Esophagus muscularis mucosa (tissue), 4 donors: Measurements from ENCODE around the gene PNMA8C.

Source experiments
- CTCF ChIP-seq, 3 experiments: fragments of 200-600 bp in 2 of 3; fragments of 450-650 bp in 1 of 3; sonication (generic) in 2 of 3; IDR thresholded peaks; one replicate each; pipeline ENCODE4 v1.5.1; 2017 to 2019; ENCODE audit warnings: antibody characterized with exemption in 3 of 3, mild to moderate bottlenecking in 2 of 3, moderate library complexity in 1 of 3
- EP300 ChIP-seq: sonication (generic); formaldehyde crosslinking; IDR thresholded peaks from one replicate; pipeline ENCODE4 v1.6.1; 2017; ENCODE audit warnings: antibody characterized with exemption
- POLR2A ChIP-seq: fragments of 450-650 bp; IDR thresholded peaks from one replicate; pipeline ENCODE4 v1.6.1; 2017; ENCODE audit warnings: antibody characterized with exemption, moderate library complexity, mild to moderate bottlenecking, low read depth

- TF ChIP-seq CTCF (IDR thresholded peaks at IDR 0.05) (no peak), POLR2A (no peak), EP300 (no peak)
Observed at GRCh38 chr19:46412650-46413261, 16.0 kb downstream of the PNMA8C start.
